Suprapubic skin (tissue), 4 donors: ENCODE measurements around the gene RHEX. TPM values are rescaled to one million over a fixed set of nuclear protein-coding genes. Genes with fewer than 3 reads are reported as not detected.

ENCODE experiments used
- DNase-seq, 2 donors: peaks; one replicate each; pipeline ENCODE4 v3.0.0-alpha.2; 2019; ENCODE audit warnings: low spot score in 2 of 2
- H3K27ac ChIP-seq: fragments of 200-600 bp; sonication (generic); one replicate; pipeline ENCODE4 v1.5.1; 2019
- H3K27me3 ChIP-seq: fragments of 200-600 bp; sonication (generic); one replicate; pipeline ENCODE4 v1.5.1; 2019
- H3K36me3 ChIP-seq: fragments of 200-600 bp; sonication (generic); one replicate; pipeline ENCODE4 v1.5.1; 2019
- H3K4me1 ChIP-seq: fragments of 200-600 bp; sonication (generic); one replicate; pipeline ENCODE4 v1.5.1; 2019
- H3K4me3 ChIP-seq: fragments of 200-600 bp; sonication (generic); one replicate; pipeline ENCODE4 v1.5.1; 2019; ENCODE audit warnings: mild to moderate bottlenecking
- H3K9me3 ChIP-seq: fragments of 200-600 bp; sonication (generic); one replicate; pipeline ENCODE4 v1.5.1; 2019
- EP300 ChIP-seq: sonication (generic); formaldehyde crosslinking; IDR thresholded peaks from one replicate; pipeline ENCODE4 v1.6.1; 2017; ENCODE audit warnings: antibody characterized with exemption
- POLR2A ChIP-seq, 2 donors: fragments of 450-650 bp; IDR thresholded peaks; one replicate each; pipeline ENCODE4 v1.6.1; 2017; ENCODE audit warnings: antibody characterized with exemption in 2 of 2, mild to moderate bottlenecking in 2 of 2, moderate library complexity in 2 of 2
- POLR2AphosphoS5 ChIP-seq, 3 donors: sonication (generic); formaldehyde crosslinking; IDR thresholded peaks; one replicate each; pipeline ENCODE4 v1.6.1; 2017; ENCODE audit warnings: antibody characterized with exemption in 3 of 3
- WGBS: methylation state at CpG from one replicate; pipeline ENCODE4 v1.1.5; 2018; 5-methylcytosine and 5-hydroxymethylcytosine counted together
- total RNA-seq, 4 donors: library from RNA; depleted of rRNA; stranded (reverse); fragments of >200 nt; gene quantifications; one replicate each; pipeline ENCODE4 v1.1.0, GENCODE V29; 2016
- TF ChIP-seq, protein P1 (sequence below), 2 donors: fragments of 200-600 bp in 1 of 2; fragments of 450-650 bp in 1 of 2; sonication (generic) in 1 of 2; IDR thresholded peaks; one replicate each; pipeline ENCODE4 v1.5.1; 2016 to 2019; ENCODE audit warnings: antibody characterized with exemption in 2 of 2, mild to moderate bottlenecking in 1 of 2, moderate library complexity in 1 of 2

RHEX gene
- total RNA-seq, 4 donors from 2014 or later: 1.2 to 2.8 (median 1.2) TPM; not detected in 1

DNA sequence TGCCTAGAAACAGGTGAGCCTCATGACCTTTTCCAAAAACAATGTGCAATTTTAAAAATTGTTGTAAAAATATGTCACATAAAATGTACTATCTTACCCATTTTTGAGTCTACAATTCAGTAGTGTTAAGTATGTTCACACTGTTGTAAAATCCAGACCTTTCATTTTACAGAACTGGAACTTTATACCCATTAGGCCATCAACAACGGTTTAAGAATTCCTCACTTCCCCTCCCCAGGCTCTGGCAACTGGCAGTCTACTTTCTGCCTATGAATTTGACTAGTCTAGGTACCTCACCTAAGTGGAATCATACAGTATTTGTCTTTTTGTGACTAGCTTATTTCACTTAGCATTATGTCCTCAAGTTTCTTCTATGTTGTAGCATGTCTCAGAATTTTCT is 37.9 kb upstream of the RHEX start:
- H3K4me3 ChIP-seq: no peak overlapping the region
- no peaks in the 10 kb centered on the region for H3K27me3 ChIP-seq
- no peaks in the 10 kb centered on the region for H3K4me1 ChIP-seq
- H3K9me3 ChIP-seq: no peaks in the 10 kb centered on the region
- WGBS: 85% methylated on average over 1 of the region's 1 CpG
- no peak overlapping the region for H3K27ac ChIP-seq
- no peaks in the 10 kb centered on the region for H3K36me3 ChIP-seq
- TF ChIP-seq POLR2A (IDR thresholded peaks at IDR 0.05) (no peak), POLR2AphosphoS5 (IDR thresholded peaks at IDR 0.05) (no peak), EP300 (no peak)
- TF ChIP-seq, protein P1, sequence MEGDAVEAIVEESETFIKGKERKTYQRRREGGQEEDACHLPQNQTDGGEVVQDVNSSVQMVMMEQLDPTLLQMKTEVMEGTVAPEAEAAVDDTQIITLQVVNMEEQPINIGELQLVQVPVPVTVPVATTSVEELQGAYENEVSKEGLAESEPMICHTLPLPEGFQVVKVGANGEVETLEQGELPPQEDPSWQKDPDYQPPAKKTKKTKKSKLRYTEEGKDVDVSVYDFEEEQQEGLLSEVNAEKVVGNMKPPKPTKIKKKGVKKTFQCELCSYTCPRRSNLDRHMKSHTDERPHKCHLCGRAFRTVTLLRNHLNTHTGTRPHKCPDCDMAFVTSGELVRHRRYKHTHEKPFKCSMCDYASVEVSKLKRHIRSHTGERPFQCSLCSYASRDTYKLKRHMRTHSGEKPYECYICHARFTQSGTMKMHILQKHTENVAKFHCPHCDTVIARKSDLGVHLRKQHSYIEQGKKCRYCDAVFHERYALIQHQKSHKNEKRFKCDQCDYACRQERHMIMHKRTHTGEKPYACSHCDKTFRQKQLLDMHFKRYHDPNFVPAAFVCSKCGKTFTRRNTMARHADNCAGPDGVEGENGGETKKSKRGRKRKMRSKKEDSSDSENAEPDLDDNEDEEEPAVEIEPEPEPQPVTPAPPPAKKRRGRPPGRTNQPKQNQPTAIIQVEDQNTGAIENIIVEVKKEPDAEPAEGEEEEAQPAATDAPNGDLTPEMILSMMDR (IDR thresholded peaks at IDR 0.05): no peak
- no peak for DNase-seq

DNA sequence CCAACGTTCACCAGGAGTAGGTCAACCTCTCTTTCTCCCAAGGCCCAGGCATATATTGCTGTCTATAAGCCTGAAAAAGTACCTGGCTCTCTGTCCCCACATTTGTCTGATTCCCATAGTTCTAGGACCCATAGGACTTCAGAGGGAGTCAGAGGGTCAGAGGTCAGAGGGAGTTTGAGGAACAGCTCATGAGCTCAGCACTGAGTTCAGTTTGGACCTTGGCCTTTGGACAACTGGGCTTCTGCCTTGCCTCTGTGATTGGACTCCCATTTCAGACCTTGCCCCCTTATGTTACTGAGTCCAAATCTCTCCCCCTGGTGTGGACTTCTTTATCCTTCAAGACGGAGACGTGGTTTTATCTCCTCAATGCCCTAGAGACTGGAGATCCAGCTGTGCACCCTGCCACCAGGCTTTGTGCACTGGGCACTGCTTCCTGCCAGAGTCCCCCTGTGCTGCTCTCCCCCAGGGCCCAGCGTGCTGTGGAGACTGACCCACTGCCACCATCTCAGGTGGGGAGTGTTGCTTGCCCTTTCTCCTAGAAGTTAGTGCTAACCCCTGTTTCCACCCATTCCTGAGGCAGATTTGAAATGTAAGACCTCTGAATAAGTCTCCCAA is 32.5 kb upstream of the RHEX start:
- TF ChIP-seq EP300 (no peak), POLR2A (IDR thresholded peaks at IDR 0.05) (no peak), POLR2AphosphoS5 (IDR thresholded peaks at IDR 0.05) (no peak)
- TF ChIP-seq, protein P1 (IDR thresholded peaks at IDR 0.05): no peak
- no peak overlapping the region for H3K4me3 ChIP-seq

DNA sequence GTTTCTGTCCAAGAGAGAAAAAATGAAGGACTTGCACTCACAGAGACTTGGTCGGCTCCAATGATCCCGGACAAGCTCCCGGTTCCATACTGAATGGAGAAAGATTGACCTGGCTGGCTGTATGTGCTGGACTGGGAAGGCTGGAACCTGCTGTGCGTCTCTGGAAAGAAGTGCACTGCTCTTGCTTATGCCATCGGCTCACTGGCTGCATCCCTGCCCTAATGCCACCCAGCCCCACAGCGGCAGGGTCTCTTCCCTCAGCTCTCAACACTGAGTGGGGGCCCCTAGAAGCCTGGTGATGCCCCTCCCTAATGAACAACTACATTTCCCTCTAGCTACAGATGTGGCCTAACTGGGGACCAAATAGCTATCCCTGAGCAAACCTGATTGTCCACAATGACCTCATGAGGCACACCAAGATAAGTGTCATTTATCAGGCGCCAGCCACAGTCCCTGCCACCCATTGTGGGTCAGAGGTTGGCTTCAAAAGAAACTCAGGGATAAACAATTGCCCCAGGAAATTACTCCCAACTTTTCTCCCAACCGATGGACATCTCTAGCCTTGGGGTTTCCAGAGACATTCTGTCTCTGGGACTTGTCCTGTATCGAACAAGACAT is 31.9 kb upstream of the RHEX start:
- H3K27ac ChIP-seq: no peak overlapping the region
- no peak overlapping the region for H3K4me3 ChIP-seq
- DNase-seq: no peak
- no peaks in the 10 kb centered on the region for H3K36me3 ChIP-seq
- WGBS: 87% methylated on average over 9 of the region's 9 CpGs
- H3K9me3 ChIP-seq: no peaks in the 10 kb centered on the region
- no peaks in the 10 kb centered on the region for H3K27me3 ChIP-seq
- TF ChIP-seq POLR2A (IDR thresholded peaks at IDR 0.05) (no peak), POLR2AphosphoS5 (IDR thresholded peaks at IDR 0.05) (no peak), EP300 (no peak)
- TF ChIP-seq, protein P1 (IDR thresholded peaks at IDR 0.05): no peak
- peaks cover 6% of the 10 kb centered on the region for H3K4me1 ChIP-seq

More for the DNA sequence above, 32.5 kb upstream of the RHEX start:
- WGBS: 91% methylated on average over 4 of the region's 4 CpGs
- peaks cover 6% of the 10 kb centered on the region for H3K4me1 ChIP-seq
- no peak overlapping the region for H3K27ac ChIP-seq
- no peaks in the 10 kb centered on the region for H3K9me3 ChIP-seq
- H3K27me3 ChIP-seq: no peaks in the 10 kb centered on the region
- H3K36me3 ChIP-seq: no peaks in the 10 kb centered on the region
- DNase-seq: no peak

DNA sequence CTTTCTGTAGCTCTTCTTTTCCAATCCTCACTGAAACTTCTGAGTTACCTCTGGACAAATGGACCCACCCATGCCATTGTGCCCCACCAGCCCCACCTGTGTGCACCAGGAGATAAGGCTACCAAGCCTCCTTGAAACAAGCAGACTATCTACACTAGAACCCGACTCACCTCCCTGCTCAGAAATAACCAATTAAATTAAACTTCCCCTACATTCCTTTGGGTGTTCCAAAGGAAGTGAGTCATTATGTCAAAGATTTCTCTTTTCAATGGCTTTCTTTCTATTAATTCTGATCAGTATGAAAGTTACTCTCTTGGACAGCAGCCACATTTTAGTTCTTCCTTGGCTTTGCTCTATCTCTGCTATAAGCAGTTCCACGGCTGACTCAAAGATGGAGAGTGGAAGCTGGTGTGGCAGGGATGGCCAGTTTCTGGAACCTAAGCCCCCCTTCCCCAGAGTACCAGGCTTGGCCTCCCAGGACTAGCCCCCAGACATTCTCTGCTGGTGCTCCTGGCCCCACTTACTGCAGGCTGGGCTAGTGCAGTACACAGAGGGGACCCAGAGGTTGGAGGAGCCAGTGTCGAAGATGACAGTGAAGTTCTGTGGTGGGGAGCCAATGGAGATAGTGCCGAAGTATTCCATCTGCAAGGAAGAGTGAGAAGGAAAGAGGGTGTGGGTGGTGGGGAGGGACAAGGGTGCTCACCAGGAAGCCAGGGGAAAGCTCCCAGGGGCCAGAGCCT is 31.2 kb upstream of the RHEX start:
- Histone ChIP-seq H3K4me1 (peaks cover 6% of the 10 kb centered on the region), H3K27me3 (no peaks in the 10 kb centered on the region), H3K4me3 (no peak overlapping the region), H3K27ac (no peak overlapping the region), H3K9me3 (no peaks in the 10 kb centered on the region), H3K36me3 (no peaks in the 10 kb centered on the region)
- no peak for DNase-seq
- TF ChIP-seq EP300 (no peak), POLR2AphosphoS5 (IDR thresholded peaks at IDR 0.05) (no peak), POLR2A (IDR thresholded peaks at IDR 0.05) (no peak)
- TF ChIP-seq, protein P1 (IDR thresholded peaks at IDR 0.05): no peak
- WGBS: 60% methylated on average over 4 of the region's 4 CpGs

DNA sequence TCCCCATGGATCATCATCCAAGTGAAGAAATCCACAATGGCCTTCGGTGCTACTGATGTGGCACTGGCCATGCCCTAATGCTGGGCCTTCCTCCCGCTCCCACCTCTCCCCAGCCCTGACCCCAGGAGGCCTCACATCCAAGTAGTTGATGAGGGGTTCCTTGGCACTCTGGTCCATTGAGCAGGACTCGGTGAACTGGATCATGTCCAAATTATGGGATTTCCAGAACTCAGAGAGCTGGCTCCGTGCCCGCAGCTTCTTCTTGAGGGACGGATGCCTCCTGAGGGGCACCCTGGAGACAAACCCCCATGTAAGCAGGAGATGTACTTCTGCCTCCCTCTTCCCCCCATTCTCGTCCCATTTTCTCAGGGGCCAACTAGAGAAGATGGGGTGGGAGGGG is 30.2 kb upstream of the RHEX start:
- Histone ChIP-seq H3K4me3 (no peak overlapping the region), H3K27ac (no peak overlapping the region), H3K36me3 (no peaks in the 10 kb centered on the region), H3K27me3 (no peaks in the 10 kb centered on the region), H3K9me3 (no peaks in the 10 kb centered on the region), H3K4me1 (peaks cover 6% of the 10 kb centered on the region)
- TF ChIP-seq POLR2AphosphoS5 (IDR thresholded peaks at IDR 0.05) (no peak), POLR2A (IDR thresholded peaks at IDR 0.05) (no peak), EP300 (no peak)
- TF ChIP-seq, protein P1 (IDR thresholded peaks at IDR 0.05): no peak
- no peak for DNase-seq
- 78% methylated on average over 7 of the region's 7 CpGs for WGBS
